GM21723 (cell line): Measurements from ENCODE around the gene EPAS1.

Experiments used
- ATAC-seq: cut with Tn5 transposase; IDR thresholded peaks from one replicate; pipeline ENCODE4 v1.9.1; 2021; ENCODE audit warnings: mild to moderate bottlenecking, moderate library complexity; ENCODE audit not compliant: unreplicated experiment

EPAS1 gene

DNA sequence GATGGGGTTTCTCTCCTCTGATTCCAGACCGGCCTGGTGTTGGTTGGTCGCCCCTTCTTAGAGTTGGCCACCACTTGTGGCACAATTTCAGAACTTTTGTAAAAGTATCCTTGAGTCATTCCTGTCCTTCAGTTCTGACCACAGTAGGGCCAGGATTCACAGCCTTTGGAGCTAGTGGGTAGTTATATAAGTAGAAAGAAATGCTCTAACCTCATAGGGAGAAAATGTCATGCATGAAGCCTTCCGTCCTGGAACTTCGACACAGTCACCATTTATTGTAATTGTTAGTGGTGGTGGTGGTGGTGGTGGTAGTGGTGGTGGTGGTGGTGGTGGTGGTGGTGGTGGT is 65.4 kb downstream of the EPAS1 start:
- no peak for ATAC-seq

DNA sequence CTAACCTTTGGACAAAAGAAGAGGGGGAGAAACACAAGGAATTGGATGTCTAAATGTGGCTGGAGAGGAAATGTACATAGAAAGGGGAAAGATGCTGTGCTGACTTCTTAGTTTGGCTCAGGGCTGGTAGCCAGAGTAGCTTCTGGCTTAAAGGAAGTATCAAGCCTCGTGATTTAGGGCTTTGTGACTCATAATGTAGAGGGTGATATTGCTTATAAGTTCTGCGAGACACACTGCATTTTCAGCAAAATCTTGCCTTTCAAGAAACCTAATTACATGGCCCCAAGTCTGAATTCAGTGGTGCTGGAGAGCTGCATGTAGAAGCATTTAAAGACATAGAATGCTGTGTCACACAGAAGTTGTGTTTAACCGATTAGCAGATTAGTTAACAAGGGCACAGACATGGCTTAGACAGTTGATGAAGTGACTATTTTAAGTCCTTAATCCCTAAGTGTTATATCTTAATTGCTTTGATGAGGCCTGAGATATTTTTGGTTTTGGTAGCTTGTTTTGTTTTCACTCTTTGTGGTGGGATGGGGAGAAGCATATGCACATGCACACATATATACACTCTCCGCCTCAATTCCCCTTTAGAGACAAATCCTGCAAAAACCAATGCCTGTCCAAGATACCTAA is 66.4 kb downstream of the EPAS1 start:
- ATAC-seq = no peak

DNA sequence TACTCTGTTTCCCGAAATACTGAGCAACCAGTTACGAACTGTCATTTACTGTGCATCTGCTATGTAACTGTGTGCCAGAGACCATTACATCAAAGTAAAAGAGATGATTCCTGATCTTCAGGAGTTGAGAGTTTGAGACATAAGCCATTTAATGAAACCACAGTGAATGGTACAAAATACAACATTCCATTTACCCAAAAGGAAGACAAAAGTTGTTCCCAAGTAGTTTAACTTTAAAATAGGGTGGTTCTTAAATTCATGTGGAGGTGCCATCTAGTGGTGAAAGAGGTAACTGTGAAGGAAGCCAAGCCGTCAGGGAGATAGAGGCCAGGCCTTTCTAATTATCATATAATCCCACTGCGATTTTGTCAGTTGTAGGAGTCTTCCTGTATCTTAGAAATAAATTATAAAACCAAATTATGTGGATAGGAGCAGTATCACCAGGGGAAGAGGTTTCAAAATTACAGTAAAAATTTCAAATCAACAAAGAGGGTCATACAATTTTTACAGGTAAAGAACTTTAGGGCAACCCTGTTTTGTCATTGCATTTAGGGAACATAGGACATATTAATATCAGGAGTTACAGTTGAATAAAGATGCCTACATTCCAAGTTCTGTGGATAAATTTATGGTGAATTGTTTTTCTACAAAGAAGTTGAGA is 67.7 kb downstream of the EPAS1 start:
- no peak for ATAC-seq

DNA sequence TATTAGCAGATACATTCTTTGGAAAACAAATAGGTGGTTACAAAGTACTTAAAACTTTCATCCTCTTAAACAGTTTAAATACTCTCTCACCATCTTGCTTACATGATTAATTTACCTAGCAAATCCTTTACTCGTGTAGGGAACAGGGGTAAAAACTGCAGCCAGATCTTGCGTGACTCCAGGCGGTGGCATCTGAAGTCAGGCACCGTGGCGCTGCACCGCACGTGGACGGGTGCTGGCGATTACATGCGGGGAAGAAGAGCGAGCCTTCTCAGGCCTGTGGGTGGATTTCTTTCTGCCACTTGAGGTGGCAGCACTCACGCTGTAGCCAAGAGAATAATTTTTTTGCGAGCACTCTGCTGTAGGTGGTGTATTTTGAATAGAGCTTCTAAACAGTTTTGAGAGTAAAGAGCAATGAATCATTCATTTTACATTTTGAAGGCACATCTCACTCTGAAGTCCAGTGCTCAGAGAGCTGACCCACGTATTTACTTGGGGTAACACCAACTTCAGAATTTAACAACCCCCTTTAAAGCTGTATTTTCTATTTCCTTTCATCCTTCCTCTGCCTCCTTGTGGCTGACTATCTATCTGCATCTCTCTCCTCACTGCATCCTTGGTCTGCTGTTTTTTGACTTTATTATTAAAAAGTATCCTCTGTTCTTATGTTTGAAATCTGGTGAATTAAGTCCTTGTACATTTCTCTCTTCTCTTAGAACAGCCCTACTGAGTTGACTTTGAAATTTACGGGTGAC is 68.9 kb downstream of the EPAS1 start:
- ATAC-seq = no peak

DNA sequence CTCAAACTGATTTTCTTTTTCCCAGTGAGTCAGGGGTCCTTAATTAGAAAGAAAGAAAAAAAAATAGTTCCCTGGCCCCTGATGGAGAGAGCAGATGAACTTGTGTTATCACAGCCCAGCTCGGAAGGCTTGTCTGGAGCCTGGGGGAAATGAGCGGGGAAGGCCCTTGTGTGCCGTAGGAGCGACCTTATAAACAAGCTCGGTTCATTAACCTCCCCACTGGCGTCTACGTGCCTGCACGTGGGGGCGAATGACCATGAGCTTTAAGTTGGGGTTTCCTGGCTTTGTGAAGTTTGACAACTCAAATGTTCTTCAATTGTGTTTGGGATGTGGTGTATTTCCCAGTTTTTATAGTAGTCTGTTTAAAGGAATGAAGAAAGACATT is 69.5 kb downstream of the EPAS1 start:
- ATAC-seq = no peak

DNA sequence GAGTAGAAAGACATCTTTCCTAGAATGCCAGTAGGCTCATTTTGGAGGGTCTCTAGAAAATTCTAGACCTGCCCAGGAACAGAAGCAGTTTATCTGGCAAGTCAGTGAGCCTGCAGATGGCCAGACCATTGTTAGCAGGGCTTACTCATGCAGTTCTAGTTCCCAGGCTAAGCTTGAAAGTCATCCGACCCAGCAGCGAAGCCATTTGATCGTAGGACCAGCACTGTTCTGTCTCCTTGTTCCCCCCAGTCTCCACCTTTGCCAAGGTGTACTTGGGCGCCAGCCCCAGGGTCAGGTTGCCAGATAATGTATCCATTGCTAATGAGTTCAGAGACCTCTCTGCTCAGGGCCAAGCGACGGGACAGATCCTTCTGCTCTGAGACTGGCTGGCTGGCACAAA is 70.1 kb downstream of the EPAS1 start:
- ATAC-seq = no peak

DNA sequence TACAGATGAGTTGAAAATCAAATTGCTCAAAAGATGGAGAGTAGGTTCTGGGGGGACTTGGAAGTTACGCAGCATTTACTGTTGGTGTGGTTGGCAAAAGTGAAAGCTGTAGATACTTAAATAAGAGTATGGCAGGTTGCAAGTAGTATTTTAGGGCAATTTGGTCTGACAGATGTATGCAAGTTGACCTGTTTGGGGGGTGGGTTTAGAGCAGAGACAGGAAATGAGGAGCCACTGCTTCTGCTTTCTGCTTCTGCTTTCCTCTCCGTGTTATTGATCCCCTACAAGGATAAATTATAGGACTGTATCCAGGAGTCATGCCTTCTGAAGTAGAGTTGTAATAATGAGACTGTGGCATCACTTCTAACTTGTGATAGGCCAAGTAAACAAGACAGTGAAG is 71.2 kb downstream of the EPAS1 start:
- ATAC-seq = no peak

DNA sequence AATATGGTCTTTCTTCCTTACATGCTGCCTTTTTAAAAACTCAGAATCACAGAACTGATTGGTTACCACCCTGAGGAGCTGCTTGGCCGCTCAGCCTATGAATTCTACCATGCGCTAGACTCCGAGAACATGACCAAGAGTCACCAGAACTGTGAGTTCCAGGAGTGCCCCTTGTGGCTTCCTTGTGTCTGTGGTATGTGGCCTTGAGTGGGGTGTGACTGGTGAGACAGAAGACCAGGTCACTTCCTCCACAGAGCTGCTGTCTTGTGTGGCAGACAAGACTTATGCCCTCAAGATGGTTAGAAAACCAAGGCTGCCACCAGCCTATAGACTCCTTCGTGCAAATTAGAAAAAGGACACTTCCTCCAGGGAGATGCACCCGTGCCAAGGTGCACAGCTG is 72.6 kb downstream of the EPAS1 start:
- ATAC-seq = no peak

DNA sequence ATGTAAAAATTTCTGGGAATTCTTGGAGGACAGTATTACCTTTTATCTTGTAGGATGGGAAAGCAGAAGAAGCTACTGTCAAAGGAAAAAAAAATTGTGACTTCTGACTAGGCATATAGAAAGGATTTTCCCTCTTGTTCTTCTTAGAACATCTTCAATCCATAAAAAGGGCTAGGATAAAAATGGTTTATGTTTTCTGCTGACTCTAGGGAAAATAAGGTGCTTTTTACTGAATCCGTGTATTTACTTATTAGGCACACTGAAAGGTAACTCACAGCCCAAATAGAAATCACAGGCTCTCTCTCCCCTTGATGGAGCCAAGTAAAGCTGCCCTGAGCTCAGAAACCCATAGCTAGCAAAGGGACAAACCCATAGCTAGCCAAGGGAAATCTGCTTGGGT is 74.6 kb downstream of the EPAS1 start:
- ATAC-seq = no peak

DNA sequence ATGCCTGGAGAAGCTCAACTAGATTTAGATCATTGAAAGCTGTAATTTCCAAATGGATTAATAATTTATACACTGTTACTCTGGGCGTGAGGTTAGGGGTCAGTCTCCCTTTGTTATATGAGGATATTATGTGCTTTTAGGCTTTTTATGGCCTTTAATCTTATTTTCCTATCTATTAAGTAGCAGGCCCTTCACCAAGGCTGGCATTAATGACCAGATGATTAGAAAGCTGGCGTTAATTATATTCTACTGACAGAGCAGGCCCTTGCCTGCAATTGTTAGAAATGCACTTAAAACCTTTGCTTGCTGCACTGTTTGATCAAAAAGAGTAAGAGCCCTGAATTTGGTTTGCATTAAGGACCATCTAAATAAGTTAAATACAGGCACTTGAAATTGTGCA is 75.3 kb downstream of the EPAS1 start:
- ATAC-seq = no peak

DNA sequence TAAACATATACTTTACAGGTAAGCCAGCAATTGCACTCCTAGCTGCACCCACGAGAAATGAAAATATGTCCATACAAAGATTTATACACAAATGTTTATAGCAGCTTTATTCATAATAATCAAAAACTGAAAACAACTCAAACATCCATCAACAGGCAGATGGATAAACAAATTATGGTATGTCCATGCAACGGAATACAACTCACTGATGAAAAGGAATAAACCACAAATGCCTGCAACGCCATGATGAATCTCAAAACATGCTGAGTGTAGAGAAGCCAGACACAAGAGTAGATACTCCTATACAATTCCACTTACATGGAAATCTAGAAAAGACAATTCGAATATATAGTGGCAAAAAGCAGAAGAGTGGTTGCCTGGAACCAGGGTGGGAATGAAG is 76.0 kb downstream of the EPAS1 start:
- no peak for ATAC-seq

DNA sequence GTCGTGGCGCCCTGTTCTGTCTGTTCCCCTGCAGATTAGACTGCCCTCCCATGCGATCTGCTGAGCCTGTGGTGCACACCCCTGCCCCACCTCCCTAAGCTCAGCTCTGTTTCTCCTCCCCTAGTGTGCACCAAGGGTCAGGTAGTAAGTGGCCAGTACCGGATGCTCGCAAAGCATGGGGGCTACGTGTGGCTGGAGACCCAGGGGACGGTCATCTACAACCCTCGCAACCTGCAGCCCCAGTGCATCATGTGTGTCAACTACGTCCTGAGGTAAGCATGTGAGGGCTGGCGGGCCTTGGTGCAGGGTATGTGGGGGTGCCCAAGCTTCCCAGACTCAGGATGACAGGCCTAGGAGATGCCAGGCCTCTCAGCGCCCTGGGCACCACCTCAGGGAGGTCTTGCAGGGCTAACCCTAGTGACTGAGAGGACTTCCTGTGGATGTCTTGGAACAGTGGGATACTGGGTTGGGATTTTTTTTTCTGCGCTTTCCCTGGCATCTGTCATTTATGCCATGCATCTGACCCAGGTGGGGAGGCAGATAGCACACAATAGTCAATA is 78.4 kb downstream of the EPAS1 start:
- no peak for ATAC-seq

DNA sequence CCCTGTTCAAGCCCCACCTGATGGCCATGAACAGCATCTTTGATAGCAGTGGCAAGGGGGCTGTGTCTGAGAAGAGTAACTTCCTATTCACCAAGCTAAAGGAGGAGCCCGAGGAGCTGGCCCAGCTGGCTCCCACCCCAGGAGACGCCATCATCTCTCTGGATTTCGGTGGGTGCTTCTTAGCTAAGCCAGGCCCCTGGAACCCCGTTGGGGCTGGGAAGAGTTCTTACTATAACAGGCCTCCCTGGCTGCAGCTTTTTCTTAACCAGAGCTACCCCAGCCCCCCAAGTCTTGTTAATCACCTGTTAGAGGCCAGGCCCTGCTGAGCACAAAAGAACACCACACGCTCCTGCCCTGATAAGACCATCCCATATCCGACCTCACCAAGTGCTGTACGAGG is 79.4 kb downstream of the EPAS1 start:
- no peak for ATAC-seq

DNA sequence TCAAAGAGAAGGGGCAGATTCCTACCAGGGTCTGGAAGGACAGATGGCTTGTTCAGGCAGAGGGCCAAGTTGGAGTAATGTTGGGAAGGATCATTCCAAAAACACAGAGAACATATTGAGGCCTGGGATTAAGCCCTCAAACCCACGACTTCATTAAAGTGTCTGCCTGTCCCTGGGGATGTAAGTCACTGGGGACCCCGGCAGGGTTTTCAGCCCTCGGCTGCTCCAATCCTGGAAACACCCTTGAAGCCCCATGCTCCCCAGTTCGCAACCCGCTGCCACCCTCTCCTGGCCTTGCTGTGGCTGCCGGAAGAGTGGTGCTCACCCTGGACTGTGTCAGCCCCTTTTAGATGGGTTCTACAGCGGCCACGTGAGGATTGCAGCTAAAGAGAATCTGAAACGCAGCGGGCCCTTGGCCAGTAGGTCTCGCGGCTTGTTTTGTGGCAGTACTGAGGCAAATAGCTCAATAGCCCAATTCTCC is 79.9 kb downstream of the EPAS1 start:
- ATAC-seq = no peak

DNA sequence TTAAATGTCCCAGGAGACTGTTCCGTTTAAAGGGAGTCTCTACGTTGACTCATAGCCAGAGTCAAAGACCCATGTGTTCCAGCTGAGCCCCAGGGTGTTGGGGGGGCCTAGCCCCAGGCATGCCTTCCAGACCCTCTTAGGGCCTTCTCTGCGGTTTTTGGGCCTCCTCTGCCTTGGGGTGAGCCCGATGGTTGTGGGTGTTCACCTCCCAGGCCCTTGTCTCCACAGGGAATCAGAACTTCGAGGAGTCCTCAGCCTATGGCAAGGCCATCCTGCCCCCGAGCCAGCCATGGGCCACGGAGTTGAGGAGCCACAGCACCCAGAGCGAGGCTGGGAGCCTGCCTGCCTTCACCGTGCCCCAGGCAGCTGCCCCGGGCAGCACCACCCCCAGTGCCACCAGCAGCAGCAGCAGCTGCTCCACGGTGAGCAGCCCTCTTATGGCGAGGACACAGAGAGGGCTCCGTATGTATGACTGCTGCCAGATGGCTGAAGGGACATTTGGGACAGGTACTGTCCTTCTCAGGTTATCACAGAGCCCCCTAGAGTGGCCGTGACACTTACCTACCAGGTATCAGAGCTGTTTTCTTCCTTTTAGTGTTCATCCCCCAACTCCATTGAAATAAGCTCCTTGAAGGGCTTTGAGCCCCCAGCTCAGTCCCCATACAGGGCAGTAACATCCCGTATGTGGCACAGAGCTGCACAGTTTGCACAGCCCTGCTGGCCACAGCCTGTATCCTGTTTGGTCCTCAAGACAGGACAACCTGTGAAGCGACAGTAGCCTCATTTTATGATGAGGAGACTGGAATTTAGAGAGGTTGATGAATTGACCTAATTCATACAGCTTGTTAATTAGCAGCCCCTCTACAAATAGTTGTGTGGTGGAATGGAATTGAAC is 80.7 kb downstream of the EPAS1 start:
- ATAC-seq = no peak

DNA sequence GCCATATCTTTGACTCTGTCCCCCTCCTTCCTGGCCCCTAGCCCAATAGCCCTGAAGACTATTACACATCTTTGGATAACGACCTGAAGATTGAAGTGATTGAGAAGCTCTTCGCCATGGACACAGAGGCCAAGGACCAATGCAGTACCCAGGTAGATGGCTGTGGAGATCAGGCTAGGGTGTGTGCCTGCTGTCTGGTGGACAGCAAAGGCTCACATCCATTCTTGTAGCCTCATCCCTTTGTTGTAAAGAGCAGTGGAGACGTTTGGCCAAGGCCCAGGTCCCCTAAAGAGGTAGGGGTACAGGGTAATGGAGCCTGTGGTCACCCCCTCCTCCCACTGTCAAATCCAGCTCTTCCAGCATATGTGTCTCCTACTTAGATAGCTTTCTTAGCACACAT is 81.4 kb downstream of the EPAS1 start:
- ATAC-seq = no peak

DNA sequence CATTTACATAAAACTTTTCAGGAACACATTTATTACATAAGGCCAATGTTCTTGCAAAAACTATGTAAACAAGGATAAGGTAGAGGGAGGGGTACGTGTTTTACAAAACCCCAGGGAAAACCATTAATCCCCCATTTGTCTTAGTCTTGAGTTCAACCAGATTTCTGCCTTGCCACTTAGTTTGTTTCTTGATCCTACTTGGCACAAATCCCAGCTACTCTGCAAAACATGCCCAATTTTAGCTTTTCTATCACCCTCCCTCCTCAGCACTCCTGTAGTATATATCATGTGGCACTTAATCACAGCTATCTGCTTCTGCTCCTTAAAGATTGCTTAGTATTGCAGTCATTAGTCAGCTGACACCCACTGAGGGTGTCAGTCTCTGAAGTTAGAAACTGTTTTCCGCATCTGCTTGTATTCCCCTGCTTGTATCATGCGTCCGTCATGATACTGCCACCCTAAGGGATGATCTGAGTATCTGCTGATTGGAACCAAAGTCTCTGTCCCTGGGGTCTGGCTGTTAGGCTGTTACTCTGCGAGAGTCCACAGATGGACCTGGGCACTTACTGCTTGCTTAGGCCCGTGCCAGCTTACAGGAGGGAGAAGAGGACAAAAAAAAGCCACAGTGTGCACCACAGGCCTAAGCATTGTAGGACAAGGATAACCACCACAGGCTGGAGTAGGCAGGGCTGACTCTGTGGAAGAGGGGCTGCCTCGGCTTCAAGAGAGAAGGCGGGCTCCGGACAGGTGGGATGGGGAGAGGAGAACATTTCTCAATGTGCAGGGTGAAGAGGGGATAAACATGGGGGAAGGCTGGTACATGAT is 82.2 kb downstream of the EPAS1 start:
- ATAC-seq = no peak

DNA sequence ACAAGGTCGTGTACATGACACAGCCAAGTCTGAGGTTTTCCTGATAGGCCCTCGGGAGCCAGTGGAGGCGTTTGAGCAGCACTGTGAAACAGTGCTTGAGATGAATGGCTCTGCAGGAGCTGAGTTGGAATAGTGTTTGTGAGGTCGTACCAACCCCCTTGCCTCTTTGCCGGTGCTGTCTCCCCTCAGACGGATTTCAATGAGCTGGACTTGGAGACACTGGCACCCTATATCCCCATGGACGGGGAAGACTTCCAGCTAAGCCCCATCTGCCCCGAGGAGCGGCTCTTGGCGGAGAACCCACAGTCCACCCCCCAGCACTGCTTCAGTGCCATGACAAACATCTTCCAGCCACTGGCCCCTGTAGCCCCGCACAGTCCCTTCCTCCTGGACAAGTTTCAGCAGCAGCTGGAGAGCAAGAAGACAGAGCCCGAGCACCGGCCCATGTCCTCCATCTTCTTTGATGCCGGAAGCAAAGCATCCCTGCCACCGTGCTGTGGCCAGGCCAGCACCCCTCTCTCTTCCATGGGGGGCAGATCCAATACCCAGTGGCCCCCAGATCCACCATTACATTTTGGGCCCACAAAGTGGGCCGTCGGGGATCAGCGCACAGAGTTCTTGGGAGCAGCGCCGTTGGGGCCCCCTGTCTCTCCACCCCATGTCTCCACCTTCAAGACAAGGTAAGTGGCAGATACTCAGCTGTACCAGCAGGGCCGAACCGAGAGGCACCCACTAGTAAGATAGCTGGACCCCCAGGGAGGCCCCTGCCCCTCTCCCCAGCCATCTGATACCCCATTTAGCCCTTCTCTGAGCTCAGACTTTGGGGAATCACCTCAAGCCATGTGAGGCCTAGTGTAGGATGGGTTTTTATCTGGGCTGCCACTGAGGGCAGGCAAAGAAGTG is 83.1 kb downstream of the EPAS1 start:
- no peak for ATAC-seq

DNA sequence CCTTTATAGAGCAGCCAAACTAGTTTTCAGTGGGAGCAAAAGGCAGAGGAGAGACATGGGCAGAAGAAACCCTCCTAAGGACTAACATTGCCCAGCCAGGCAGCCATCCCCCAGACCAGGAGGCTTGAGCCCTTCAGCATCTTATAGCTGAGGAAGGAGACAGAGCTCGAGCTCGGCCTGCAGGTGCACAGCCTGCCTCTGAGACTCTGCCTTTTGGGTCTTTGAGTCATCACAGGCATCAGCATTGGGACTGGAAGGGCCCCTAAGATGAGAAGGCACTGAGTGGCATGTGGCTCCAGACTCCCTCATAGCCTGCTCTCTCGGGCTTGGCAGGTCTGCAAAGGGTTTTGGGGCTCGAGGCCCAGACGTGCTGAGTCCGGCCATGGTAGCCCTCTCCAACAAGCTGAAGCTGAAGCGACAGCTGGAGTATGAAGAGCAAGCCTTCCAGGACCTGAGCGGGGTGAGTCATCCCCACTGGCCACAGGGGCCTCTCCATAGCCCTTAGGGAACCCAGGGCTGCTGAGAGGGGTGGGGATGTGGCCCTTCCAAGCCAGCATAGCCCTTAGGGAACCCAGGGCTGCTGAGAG is 84.1 kb downstream of the EPAS1 start:
- ATAC-seq = no peak
